HepG2 (cell line): ENCODE results near the gene ANXA6. TPM values are rescaled to one million over a fixed set of nuclear protein-coding genes. Genes with fewer than 3 reads are reported as not detected.

Experiments
- ATF7-NPFF ChIP-seq: sonication (generic); formaldehyde crosslinking; IDR thresholded peaks from 2 replicates; pipeline ENCODE4 v1.8.1; 2023; ENCODE audit warnings: mild to moderate bottlenecking, low read depth, missing genetic modification reagents, moderate library complexity
- CAMTA2 ChIP-seq: sonication (generic); formaldehyde crosslinking; IDR thresholded peaks from 2 replicates; pipeline ENCODE4 v1.4.0; 2020; ENCODE audit warnings: mild to moderate bottlenecking, missing genetic modification reagents, borderline replicate concordance
- HNF4G ChIP-seq, 2 experiments: sonication (generic) in 1 of 2; formaldehyde crosslinking in 1 of 2; IDR thresholded peaks; 2 replicates each; pipeline versions ENCODE4 v1.4.0 to v1.6.1; 2011 to 2020; ENCODE audit warnings: borderline replicate concordance in 2 of 2, low read depth in 2 of 2, mild to moderate bottlenecking in 2 of 2, low read length in 1 of 2, missing genetic modification reagents in 1 of 2, moderate library complexity in 1 of 2
- KAT8 ChIP-seq: IDR thresholded peaks from 2 replicates; pipeline ENCODE4 v1.6.1; 2016; ENCODE audit warnings: missing genetic modification reagents, missing compliant biosample characterization
- RBM22 ChIP-seq: fragments of 200-400 bp; formaldehyde crosslinking; optimal IDR thresholded peaks from 2 replicates; pipeline ENCODE3; 2017; ENCODE audit warnings: mild to moderate bottlenecking, low read length, moderate library complexity
- ZBTB4 ChIP-seq: sonication (generic); formaldehyde crosslinking; IDR thresholded peaks from 2 replicates; pipeline ENCODE4 v1.4.0; 2020; ENCODE audit warnings: missing genetic modification reagents, mild to moderate bottlenecking, borderline replicate concordance
- ZFP37 ChIP-seq: sonication (generic); formaldehyde crosslinking; IDR thresholded peaks from 2 replicates; pipeline ENCODE4 v1.4.0; 2020; ENCODE audit warnings: missing genetic modification reagents, borderline replicate concordance
- ZHX1 ChIP-seq: sonication (generic); formaldehyde crosslinking; IDR thresholded peaks from 2 replicates; pipeline ENCODE4 v1.8.1; 2022; ENCODE audit warnings: low read depth, mild to moderate bottlenecking, missing genetic modification reagents
- ZNF605 ChIP-seq: sonication (generic); formaldehyde crosslinking; IDR thresholded peaks from 2 replicates; pipeline ENCODE4 v1.8.0; 2022; ENCODE audit warnings: mild to moderate bottlenecking, missing genetic modification reagents
- ZNF772 ChIP-seq: sonication (generic); formaldehyde crosslinking; IDR thresholded peaks from 2 replicates; pipeline ENCODE4 v1.5.0; 2020; ENCODE audit warnings: mild to moderate bottlenecking, missing genetic modification reagents
- polyA plus RNA-seq, 8 experiments: library from polyadenylated mRNA; depleted of rRNA in 3 of 8; stranded (reverse) in 7 of 8; unstranded in 1 of 8; fragments of >200 nt; fragmentation: Illumina TruSeq in 4 of 8; extraction: Trizol in 4 of 8; gene quantifications; 2 replicates each; pipeline versions ENCODE4 v1.2.1 to v1.2.3, GENCODE V29; 2011 to 2016; ENCODE audit warnings: low read depth in 4 of 8, missing spikeins in 1 of 8, mixed read lengths in 1 of 8; ENCODE audit not compliant: insufficient read depth in 1 of 8
- total RNA-seq, 5 experiments: library from RNA; depleted of rRNA; stranded (reverse); fragments of >200 nt; fragmentation: Illumina TruSeq; extraction: Trizol; gene quantifications; 2 replicates each; pipeline ENCODE4 v1.2.3, GENCODE V29; 2016; ENCODE audit warnings: low read depth in 1 of 5
- TF ChIP-seq, protein P1 (sequence below): sonication (generic); formaldehyde crosslinking; IDR thresholded peaks from 2 replicates; pipeline ENCODE4 v1.8.0; 2022; ENCODE audit warnings: low read depth, missing genetic modification reagents
- TF ChIP-seq, protein P2 (sequence below): sonication (generic); formaldehyde crosslinking; IDR thresholded peaks from 2 replicates; pipeline ENCODE4 v1.4.0; 2020; ENCODE audit warnings: mild to moderate bottlenecking, missing genetic modification reagents
- TF ChIP-seq, protein P3 (sequence below): sonication (generic); formaldehyde crosslinking; IDR thresholded peaks from 2 replicates; pipeline ENCODE4 v1.5.1; 2020; ENCODE audit warnings: missing genetic modification reagents, mild to moderate bottlenecking, borderline replicate concordance
- TF ChIP-seq, protein P4 (sequence below): sonication (generic); formaldehyde crosslinking; IDR thresholded peaks from 2 replicates; pipeline ENCODE4 v1.4.0; 2020; ENCODE audit warnings: missing genetic modification reagents

ANXA6 gene
- total and polyA plus RNA-seq, 2 of the 13 experiments (the other 11 are each of a cell fraction or from before 2014, with no cell fraction given): 103 to 125 TPM

- TF ChIP-seq, protein P1, sequence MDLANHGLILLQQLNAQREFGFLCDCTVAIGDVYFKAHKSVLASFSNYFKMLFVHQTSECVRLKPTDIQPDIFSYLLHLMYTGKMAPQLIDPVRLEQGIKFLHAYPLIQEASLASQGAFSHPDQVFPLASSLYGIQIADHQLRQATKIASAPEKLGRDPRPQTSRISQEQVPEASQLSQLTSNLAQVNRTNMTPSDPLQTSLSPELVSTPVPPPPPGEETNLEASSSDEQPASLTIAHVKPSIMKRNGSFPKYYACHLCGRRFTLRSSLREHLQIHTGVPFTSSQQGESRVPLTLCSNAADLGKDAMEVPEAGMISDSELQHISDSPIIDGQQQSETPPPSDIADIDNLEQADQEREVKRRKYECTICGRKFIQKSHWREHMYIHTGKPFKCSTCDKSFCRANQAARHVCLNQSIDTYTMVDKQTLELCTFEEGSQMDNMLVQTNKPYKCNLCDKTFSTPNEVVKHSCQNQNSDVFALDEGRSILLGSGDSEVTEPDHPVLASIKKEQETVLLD (CRISPR knock-in tag): no peak
- 0 out of 2 replicates have a peak, but pooled peaks have one; percentile 2 for TF ChIP-seq KAT8 (CRISPR knock-in tag)
- peak; percentile 13; the same call in 1 of the 2 replicates for TF ChIP-seq ZNF605 (CRISPR knock-in tag)
- TF ChIP-seq, protein P2, sequence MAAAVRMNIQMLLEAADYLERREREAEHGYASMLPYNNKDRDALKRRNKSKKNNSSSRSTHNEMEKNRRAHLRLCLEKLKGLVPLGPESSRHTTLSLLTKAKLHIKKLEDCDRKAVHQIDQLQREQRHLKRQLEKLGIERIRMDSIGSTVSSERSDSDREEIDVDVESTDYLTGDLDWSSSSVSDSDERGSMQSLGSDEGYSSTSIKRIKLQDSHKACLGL (CRISPR knock-in tag): no peak
- TF ChIP-seq, protein P3, sequence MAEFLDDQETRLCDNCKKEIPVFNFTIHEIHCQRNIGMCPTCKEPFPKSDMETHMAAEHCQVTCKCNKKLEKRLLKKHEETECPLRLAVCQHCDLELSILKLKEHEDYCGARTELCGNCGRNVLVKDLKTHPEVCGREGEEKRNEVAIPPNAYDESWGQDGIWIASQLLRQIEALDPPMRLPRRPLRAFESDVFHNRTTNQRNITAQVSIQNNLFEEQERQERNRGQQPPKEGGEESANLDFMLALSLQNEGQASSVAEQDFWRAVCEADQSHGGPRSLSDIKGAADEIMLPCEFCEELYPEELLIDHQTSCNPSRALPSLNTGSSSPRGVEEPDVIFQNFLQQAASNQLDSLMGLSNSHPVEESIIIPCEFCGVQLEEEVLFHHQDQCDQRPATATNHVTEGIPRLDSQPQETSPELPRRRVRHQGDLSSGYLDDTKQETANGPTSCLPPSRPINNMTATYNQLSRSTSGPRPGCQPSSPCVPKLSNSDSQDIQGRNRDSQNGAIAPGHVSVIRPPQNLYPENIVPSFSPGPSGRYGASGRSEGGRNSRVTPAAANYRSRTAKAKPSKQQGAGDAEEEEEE (CRISPR knock-in tag): no peak
- TF ChIP-seq ZHX1 (CRISPR knock-in tag): no peak
- no peak for TF ChIP-seq ZFP37 (CRISPR knock-in tag)
- no peak for TF ChIP-seq RBM22
- 0 out of 2 replicates have a peak, but pooled peaks have one; percentile 39 for TF ChIP-seq ZNF772 (CRISPR knock-in tag)
- TF ChIP-seq, protein P4, sequence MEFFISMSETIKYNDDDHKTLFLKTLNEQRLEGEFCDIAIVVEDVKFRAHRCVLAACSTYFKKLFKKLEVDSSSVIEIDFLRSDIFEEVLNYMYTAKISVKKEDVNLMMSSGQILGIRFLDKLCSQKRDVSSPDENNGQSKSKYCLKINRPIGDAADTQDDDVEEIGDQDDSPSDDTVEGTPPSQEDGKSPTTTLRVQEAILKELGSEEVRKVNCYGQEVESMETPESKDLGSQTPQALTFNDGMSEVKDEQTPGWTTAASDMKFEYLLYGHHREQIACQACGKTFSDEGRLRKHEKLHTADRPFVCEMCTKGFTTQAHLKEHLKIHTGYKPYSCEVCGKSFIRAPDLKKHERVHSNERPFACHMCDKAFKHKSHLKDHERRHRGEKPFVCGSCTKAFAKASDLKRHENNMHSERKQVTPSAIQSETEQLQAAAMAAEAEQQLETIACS: no peak
- TF ChIP-seq ZBTB4: no peak
- no peak for TF ChIP-seq ATF7-NPFF
- TF ChIP-seq HNF4G (IDR thresholded peaks at IDR 0.05; ENCODE audit: borderline replicate concordance, low read depth, low read length): no peak
- peak; percentile 4; the same call in 1 of the 2 replicates for TF ChIP-seq HNF4G (CRISPR knock-in tag; IDR thresholded peaks at IDR 0.05; ENCODE audit: borderline replicate concordance, low read depth)
- TF ChIP-seq CAMTA2: no peak
These were observed 815 bp downstream of the ANXA6 start (continued) for GRCh38 chr5:151156507-151157420.
